GM10847 (cell line): ENCODE data around the gene EME1.

Experiments
- POLR2A ChIP-seq: IDR thresholded peaks from 2 replicates; pipeline ENCODE4 v1.6.1; 2011; ENCODE audit not compliant: insufficient read length; ENCODE audit errors: extremely low read depth

The EME1 gene

GRCh38 chr17:50355701-50356341 is 17.2 kb upstream of the EME1 start:
- TF ChIP-seq POLR2A, result no peak

- TF ChIP-seq POLR2A, result no peak
Measured at GRCh38 chr17:50356418-50356817, 16.6 kb upstream of the EME1 start.

GRCh38 chr17:50356892-50357510 is 16.0 kb upstream of the EME1 start:
- TF ChIP-seq POLR2A, result no peak

GRCh38 chr17:50358177-50358576 is 14.9 kb upstream of the EME1 start:
- no peak for TF ChIP-seq POLR2A

GRCh38 chr17:50359005-50359699 is 13.9 kb upstream of the EME1 start:
- no peak for TF ChIP-seq POLR2A

- no peak for TF ChIP-seq POLR2A
Measured at GRCh38 chr17:50359998-50360461, 13.0 kb upstream of the EME1 start.

GRCh38 chr17:50360486-50361115 is 12.4 kb upstream of the EME1 start:
- no peak for TF ChIP-seq POLR2A

- TF ChIP-seq POLR2A, result no peak
Measured at GRCh38 chr17:50361561-50362480, 11.2 kb upstream of the EME1 start.

- TF ChIP-seq POLR2A, result no peak
Measured at GRCh38 chr17:50362661-50363060, 10.4 kb upstream of the EME1 start.

- no peak for TF ChIP-seq POLR2A
Measured at GRCh38 chr17:50363217-50364060, 9.6 kb upstream of the EME1 start.

- no peak for TF ChIP-seq POLR2A
Measured at GRCh38 chr17:50364061-50364458, 9.0 kb upstream of the EME1 start.

GRCh38 chr17:50364715-50365114 is 8.3 kb upstream of the EME1 start:
- TF ChIP-seq POLR2A, result no peak

GRCh38 chr17:50365165-50365564 is 7.9 kb upstream of the EME1 start:
- no peak for TF ChIP-seq POLR2A

GRCh38 chr17:50365649-50366393 is 7.2 kb upstream of the EME1 start:
- no peak for TF ChIP-seq POLR2A

- TF ChIP-seq POLR2A, result no peak
Measured at GRCh38 chr17:50367401-50367800, 5.6 kb upstream of the EME1 start.
